Stimulated activated CD4-positive, alpha-beta T cell treated with anti-CD3 and anti-CD28 coated beads, Interleukin-1b, Interleukin-23, amount 100 ng/mL, for 24 hours (primary cell): ENCODE results near the gene ATP13A2.
"Not testable (repeated sequence)": the region's sequence is repeated elsewhere in the genome, so short reads cannot be mapped to it uniquely, and the experiment has no call there.

Experiments used
- DNase-seq, 4 experiments: peaks; one replicate each; pipeline ENCODE4 v3.0.0-alpha.2; 2020; ENCODE audit warnings: low read depth in 4 of 4, low spot score in 1 of 4

The ATP13A2 gene

DNA sequence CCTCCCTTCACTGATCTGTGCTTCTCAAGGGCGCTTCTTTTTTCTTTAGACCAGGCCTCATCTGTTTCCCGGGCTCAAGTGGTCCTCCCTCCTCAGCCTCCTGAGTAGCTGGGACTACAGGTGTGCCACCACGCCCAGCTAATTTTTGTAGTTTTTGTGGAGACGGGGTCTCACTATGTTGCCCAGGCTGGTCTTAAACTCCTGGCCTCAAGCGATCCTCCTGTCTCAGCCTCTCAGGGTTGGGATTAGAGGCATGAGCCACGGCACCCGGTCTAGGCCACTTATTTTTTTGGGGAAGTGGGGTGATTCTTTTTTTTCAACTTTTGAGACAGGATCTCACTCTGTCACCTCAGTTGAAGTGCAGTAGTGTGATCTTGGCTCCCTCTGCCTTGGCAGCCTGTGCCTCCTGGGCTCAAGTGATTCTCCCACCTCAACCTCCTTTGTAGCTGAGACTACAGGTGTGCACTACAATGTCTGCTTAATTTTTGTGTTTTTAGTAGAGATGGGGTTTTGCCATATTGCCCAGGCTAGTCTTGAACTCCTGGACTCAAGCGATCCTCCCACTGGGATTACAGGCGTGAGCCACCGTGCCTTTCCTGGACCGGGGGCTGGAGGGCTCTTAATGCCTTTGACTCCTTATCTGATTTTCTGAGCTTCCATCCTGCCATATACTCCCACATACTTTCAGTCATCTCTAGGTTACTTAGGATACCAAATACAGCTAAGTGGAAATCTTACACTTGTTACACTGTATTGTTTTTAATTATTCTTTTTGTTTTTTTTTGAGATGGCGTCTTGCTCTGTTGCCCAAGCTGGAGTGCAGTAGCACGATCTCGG lies 50.2 kb downstream of the ATP13A2 start:
- DNase-seq, result no peak

DNA sequence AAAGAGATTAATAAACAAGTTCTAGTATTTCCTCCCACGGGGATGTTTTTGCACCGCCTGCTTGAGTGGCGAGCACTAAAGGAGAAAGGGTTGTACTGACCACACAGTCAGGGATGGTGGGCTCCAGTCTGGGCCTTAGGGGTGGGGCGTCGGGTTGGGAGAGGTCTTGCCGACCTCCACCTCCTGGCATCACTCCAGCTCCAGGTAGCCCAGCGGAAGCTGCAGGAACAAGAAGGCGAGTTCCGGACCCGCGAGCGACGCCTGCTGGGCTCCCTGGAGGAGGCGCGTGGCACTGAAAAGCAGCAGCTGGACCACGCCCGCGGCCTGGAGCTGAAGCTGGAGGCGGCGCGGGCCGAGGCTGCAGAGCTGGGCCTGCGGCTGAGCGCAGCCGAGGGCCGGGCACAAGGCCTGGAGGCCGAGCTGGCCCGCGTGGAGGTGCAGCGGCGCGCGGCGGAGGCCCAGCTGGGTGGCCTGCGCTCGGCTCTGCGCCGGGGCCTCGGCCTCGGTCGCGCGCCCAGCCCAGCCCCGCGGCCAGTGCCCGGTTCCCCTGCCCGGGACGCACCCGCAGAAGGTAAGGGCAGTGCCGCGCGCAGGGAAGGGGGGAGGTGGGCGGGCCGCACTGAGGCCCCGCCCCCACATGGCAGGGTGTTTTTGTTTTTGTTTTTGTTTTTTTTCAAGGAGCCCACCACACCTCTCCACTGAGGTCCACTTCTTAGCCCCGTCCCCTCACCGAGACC lies 51.0 kb downstream of the ATP13A2 start:
- peak; percentile 56 to 83 (median 69) for DNase-seq

DNA sequence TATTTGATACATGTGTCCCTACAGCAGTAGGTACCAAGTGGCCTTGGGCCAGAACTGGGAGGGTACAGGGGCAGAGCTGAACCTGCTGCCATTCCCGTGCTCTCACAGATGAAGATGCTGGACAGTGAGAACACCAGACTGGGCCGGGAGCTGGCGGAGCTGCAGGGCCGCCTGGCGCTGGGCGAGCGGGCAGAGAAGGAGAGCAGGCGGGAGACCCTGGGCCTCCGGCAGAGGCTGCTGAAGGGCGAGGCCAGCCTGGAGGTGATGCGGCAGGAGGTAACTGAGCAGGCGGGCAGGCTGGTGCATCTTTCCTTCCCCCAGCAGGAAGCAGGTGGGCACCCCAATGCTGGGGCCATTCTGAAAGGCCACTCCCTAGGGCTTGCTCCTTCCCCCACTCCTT lies 53.3 kb downstream of the ATP13A2 start:
- no peak for DNase-seq

DNA sequence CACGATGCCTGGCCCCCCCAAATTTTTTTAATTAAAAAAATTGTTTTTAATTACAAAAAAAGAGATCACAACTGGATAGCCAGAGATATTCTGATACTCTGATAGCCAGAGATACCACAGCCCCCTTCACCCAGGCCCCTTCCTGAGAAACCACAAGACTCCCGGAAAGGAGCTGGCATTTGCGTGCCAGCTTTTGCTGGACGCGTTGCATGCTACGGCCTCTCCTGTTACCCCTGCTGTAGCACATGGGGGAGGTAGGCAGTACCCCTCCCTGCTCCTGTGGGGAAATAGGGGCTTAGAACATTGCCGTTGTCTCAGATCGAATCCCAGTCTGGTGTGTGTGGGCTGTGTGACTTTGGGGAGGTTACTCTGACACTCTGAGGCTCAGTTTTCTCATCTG lies 54.0 kb downstream of the ATP13A2 start:
- no peak for DNase-seq

DNA sequence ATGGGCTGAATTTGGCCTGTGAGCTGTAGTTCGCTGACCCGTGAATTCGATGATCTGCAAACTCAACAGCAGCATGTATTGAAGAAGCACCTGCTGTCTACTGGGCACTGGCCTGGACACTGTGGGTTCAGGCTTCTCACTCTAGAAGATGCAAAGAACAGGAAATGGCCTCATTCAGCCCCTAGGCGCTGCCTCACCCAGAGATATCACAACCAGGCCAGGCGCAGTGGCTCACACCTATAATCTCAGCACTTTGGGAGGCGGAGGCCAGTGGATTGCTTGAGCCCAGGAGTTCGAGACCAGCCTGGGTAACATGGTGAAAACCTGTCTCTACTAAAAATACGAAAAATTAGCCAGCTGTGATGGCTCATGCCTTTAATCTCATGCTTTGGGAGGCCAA lies 55.0 kb downstream of the ATP13A2 start:
- no peak for DNase-seq

DNA sequence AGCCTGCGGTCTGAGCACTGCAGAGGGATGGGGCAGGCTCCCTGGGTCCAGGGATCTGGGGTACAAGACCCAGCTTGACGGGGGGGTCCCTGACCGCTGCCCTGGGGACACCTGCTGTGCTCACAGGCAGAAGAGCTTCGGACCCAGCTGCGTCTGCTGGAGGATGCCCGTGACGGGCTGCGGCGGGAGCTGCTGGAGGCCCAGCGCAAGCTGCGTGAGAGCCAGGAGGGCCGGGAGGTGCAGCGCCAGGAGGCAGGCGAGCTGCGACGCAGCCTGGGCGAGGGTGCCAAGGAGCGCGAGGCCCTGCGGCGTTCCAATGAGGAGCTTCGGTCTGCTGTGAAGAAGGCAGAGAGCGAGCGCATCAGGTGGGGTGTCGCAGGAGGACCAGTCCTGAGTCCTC lies 56.5 kb downstream of the ATP13A2 start:
- DNase-seq, result no peak

DNA sequence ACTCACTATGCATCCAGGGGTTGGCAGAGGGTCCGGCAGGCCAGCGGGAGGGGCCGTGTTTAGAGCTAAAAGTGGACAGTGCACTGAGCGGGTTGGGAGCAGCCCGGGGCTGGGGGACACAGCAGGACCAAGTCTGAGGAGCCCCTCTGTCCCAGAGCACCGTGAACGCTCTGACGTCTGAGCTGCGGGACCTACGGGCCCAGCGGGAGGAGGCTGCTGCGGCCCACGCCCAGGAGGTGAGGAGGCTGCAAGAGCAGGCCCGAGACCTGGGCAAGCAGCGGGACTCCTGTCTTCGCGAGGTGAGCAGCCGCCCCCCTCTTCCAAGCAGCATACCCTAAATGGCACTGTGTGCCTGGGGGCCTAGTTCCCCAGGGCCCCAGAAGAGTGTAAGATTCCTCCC lies 57.1 kb downstream of the ATP13A2 start:
- no peak for DNase-seq

- not testable (repeated sequence) for DNase-seq
Measured at GRCh38 chr1:16952376-16952775, 59.4 kb downstream of the ATP13A2 start.

GRCh38 chr1:16949026-16949425 lies 62.7 kb downstream of the ATP13A2 start:
- DNase-seq, result not testable (repeated sequence)

DNA sequence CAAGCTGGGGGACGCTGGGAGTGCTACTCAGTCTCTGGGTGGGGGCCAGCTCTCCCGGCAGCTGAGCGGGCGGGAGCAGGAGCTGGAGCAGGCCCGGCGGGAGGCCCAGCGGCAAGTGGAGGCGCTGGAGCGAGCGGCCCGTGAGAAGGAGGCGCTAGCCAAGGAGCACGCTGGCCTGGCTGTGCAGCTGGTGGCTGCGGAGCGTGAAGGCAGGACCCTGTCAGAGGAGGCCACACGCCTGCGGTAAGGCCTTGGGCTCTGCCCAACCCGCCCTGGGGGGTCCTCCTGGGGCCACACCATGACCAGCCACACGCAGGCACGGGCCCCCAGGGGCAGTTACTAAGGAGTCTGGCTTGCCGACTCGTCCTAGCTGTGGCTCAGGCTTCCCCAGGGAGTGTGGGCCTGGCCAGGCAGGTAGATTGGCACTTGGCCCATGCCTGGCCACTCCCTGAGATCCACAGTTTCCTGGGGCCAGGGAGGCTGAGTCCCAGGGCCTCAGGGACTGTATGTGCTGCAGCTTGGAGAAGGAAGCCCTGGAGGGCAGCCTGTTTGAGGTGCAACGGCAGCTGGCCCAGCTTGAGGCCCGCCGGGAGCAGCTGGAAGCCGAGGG lies 63.3 kb downstream of the ATP13A2 start:
- not testable (repeated sequence) for DNase-seq

GRCh38 chr1:16946646-16947045 lies 65.1 kb downstream of the ATP13A2 start:
- no peak for DNase-seq

DNA sequence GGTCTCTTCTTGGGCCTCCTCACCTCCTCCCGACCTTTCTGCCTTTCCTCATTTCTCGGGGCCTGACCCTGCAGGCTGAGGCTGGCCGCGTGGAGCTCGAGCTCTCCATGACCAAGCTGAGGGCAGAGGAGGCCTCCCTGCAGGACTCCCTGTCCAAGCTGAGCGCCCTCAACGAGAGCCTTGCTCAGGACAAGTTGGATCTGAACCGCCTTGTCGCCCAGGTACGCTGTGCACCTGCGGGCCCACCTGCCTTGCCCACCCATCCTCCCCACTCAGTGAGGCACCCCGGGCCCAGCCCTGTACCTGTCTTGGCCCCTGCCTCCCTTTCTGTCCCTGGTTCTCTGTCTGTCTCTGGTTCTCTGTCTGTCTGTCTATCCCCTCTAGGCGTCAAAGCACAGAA lies 65.5 kb downstream of the ATP13A2 start:
- not testable (repeated sequence) for DNase-seq

DNA sequence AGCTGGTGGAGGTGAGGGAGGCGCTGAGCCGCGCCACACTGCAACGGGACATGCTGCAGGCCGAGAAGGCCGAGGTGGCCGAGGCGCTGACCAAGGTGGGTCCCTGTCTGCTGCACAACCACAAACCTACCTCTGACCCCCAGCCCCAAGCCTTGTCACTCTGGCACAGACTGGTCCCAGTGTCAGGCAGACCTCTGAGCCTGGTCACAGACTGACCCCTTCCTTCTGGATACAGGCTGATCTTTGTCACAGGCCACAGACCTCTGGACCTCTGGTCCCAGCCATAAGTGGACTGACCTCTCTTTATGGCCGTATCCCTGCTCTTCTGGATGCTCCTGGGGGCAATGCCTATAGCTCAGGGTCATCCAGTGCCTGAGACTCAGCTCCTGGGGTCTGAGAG lies 66.2 kb downstream of the ATP13A2 start:
- not testable (repeated sequence) for DNase-seq

GRCh38 chr1:16944038-16944437 lies 67.7 kb downstream of the ATP13A2 start:
- DNase-seq, result no peak

DNA sequence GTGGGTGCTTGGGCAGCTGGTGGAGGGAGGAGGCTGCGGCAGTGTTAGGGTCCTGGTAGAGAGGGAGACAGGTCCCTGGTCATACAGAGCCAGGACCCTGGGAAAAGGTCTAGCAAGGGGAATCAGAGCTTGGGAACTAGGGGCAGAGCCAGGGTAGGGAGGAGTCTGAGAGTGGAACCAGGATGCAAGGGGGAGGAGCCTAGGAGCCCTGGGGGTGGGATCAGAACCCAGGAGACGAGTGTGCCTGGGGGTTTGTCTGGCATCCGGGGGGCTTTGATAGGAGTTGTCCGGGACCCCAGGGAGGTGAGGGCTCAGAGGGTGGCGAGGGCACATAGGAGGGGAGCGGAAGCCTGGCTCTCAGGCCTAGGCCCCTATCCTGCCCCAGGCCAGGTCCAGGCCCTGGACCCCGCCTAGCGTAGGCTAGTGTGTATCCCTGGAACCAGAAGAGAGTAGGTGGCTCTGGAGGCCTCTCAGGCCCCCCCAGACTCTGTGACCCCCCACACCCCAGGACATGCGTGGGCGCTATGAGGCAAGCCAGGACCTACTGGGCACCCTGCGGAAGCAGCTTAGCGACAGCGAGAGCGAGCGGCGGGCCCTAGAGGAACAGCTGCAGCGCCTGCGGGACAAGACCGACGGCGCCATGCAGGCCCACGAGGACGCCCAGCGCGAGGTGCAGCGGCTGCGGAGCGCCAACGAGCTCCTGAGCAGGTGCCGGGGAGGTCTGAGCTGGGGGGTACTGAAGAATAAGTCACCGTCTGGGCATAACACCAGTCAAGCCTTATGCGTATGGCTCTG lies 72.1 kb downstream of the ATP13A2 start:
- DNase-seq, result not testable (repeated sequence)

DNA sequence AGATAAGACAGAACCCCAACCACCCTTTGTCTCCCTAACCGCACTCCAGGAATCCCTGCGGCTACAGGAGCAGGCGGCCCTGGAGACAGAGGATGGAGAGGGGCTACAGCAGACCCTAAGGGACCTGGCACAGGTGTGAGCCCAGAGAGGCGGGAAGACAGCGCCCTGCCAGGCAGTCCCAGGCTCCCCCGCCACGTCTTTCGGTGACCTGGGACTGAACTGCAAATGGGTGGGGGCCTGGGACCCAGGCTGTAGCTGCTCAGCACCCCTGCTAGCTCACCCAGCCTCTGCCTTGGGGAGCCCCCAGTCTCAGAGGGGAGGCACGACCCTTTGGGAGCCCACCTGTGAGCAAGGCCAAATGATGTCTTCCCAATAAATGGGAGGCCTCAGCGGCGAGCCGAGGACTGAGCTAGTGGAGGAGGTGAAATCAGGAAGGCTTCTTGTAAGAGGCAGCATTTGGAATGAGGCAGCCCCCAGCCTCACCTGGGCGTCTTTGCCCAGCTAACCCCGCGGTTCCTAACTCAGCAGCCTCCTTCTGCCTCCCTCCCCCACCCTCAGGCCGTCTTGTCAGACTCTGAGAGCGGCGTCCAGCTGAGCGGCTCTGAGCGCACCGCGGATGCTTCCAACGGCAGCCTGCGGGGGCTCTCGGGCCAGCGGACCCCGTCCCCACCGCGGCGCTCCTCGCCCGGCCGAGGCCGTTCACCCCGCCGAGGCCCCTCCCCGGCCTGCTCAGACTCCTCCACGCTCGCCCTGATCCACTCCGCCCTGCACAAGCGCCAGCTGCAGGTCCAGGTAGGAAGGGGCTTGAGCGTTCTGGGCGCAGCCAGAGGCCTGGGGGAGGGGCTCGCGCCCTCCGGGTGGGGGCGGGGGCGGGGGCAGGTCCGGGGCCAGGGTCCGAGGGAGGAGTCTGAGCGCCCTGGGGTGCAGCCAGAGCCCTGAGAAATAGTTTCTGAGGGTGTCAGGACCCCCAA lies 73.1 kb downstream of the ATP13A2 start:
- DNase-seq, result no peak

DNA sequence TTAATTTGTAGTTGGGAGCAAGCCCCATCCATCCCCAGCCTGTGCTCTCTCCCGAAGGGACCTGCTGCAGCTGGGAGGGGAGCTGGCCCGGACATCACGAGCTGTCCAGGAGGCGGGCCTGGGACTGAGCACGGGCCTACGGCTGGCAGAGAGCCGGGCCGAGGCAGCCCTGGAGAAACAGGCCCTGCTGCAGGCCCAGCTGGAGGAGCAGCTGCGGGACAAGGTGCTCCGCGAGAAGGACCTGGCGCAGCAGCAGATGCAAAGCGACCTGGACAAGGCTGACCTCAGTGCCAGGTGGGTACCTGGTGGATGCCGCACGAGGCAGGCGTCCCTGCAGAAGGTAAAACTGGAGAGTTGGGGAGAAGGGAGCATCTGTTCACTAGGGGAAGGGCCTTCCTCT lies 75.1 kb downstream of the ATP13A2 start:
- not testable (repeated sequence) for DNase-seq
